ENCODE data around the gene HDAC1.

Gene HDAC1

DNA sequence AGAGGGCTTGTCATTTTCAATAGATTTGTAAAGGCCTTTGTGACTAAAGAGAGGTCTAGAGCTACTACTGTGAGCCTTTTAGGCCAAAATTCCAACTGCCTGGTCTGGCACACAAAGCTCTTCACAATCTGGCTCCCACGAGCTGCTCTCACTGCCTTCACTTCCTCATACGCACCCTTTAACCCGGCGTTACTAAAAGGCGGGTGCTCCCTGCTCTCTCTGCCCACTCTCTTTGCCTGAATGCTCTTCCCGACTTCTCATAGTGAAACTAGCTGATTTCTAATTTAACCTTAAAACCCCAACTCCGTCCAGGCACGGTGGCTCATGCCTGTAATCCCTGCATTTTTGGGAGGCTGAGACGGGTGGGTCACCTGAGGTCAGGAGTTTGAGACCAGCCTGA lies 88.2 kb downstream of the HDAC1 start:
- DNase-seq: no peak

Data from CD4-positive, alpha-beta T cell treated with Interleukin-1 beta for 1 hour (primary cell).